Lung (tissue), 12 donors: ENCODE measurements around the gene NDUFAF8. TPM values are rescaled to one million over a fixed set of nuclear protein-coding genes. Genes with fewer than 3 reads are reported as not detected.

Experiments used
- ATAC-seq: fragments of 200-7000 bp; cut with Tn5 transposase; one replicate; pipeline ENCODE4 v1.9.1; 2020; ENCODE audit warnings: moderate number of reproducible peaks; ENCODE audit not compliant: insufficient read depth, low FRiP score
- DNase-seq, 3 donors: peaks; one replicate each; pipeline ENCODE4 v3.0.0-alpha.2; 2013 to 2017
- H3K27ac ChIP-seq, 2 donors: one replicate each; pipeline ENCODE4 v1.5.1; 2013; ENCODE audit warnings: mild to moderate bottlenecking in 2 of 2, moderate library complexity in 2 of 2, control low read depth in 1 of 2, inconsistent platforms in 1 of 2, low read depth in 1 of 2, low read length in 1 of 2
- H3K27me3 ChIP-seq, 3 donors: one replicate each; pipeline ENCODE4 v1.5.1; 2013; ENCODE audit warnings: low read length in 2 of 3; ENCODE audit not compliant: control insufficient read depth in 3 of 3, insufficient read depth in 3 of 3
- H3K36me3 ChIP-seq, 4 donors: one replicate each; pipeline ENCODE4 v1.5.1; 2013; ENCODE audit warnings: low read length in 4 of 4, mild to moderate bottlenecking in 1 of 4, moderate library complexity in 1 of 4; ENCODE audit not compliant: control insufficient read depth in 4 of 4, insufficient read depth in 4 of 4
- H3K4me1 ChIP-seq, 5 donors: one replicate each; pipeline ENCODE4 v1.5.1; 2013; ENCODE audit warnings: low read length in 5 of 5, mild to moderate bottlenecking in 2 of 5, moderate library complexity in 1 of 5; ENCODE audit not compliant: control insufficient read depth in 5 of 5, insufficient read depth in 5 of 5
- H3K4me3 ChIP-seq: one replicate; pipeline ENCODE4 v1.5.1; 2013; ENCODE audit warnings: mild to moderate bottlenecking, control low read depth, moderate library complexity
- H3K9ac ChIP-seq, 2 donors: one replicate each; pipeline ENCODE4 v1.5.1; 2013; ENCODE audit warnings: low read length in 2 of 2, control low read depth in 1 of 2; ENCODE audit not compliant: insufficient read depth in 1 of 2
- H3K9me3 ChIP-seq, 4 donors: one replicate each; pipeline ENCODE4 v1.5.1; 2013; ENCODE audit warnings: low read length in 3 of 4, mild to moderate bottlenecking in 1 of 4, moderate library complexity in 1 of 4; ENCODE audit not compliant: control insufficient read depth in 4 of 4, insufficient read depth in 3 of 4
- WGBS, 2 donors: extraction: QIAGEN DNeasy Blood & Tissue Kit; methylation state at CpG; one replicate each; pipeline ENCODE4 v1.1.7; 2013; 5-methylcytosine and 5-hydroxymethylcytosine counted together
- polyA plus RNA-seq, 2 donors: library from polyadenylated mRNA; stranded (reverse); fragments of 200-250 nt; gene quantifications; one replicate each; pipeline ENCODE4 v1.2.1, GENCODE V29; 2013
- total RNA-seq, 2 donors: library from RNA; depleted of rRNA in 1 of 2; stranded (reverse); fragments of >200 nt in 1 of 2; gene quantifications; one replicate each; pipeline ENCODE4 v1.2.1, GENCODE V29; 2014 to 2021
- TF ChIP-seq, protein P1 (sequence below): IDR thresholded peaks from 2 replicates; pipeline ENCODE4 v1.5.1; 2012; ENCODE audit warnings: mild to moderate bottlenecking; ENCODE audit errors: control extremely low read depth, extremely low read depth
- donor health status: control.
- donor health status: control.
- donor health status: Bipolar disorder and iron deficiency.
- donor health status: healthy.
- donor health status: DM: yes; HTN: yes; CAD: no.

Gene NDUFAF8
- total and polyA plus RNA-seq, 4 donors, result 12.7 to 51.1 (median 29.9) TPM

DNA sequence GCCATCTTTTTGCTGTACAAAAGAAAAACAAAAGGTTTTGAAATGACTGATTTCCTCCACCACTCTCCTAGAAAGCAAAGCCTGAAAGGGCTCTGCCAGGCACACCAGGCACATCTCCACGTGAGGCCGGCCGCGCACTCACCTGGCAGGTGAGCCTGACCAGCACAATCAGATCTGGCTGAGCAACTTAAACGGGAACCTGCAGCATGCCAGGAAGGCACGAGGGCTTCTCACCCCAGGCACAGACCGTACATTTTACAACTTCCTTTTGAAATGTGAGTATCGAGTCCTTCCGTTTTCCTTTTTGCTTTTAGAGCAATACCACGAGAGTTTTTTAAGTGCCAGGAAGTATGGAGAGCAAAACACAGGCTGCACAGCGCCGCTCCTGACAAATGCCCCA is 33.5 kb downstream of the NDUFAF8 start:
- Histone ChIP-seq H3K27ac (peak overlapping the region in 1 of 2 donors; percentile 9), H3K9ac (no peak overlapping the region), H3K4me3 (no peak overlapping the region), H3K27me3 (no peaks in the 10 kb centered on the region), H3K4me1 (peaks cover 0 to 11% (median 6%) of the 10 kb centered on the region in 5 donors), H3K36me3 (peaks cover 12 to 60% (median 23%) of the 10 kb centered on the region in 4 donors), H3K9me3 (no peaks in the 10 kb centered on the region)
- TF ChIP-seq, protein P1, sequence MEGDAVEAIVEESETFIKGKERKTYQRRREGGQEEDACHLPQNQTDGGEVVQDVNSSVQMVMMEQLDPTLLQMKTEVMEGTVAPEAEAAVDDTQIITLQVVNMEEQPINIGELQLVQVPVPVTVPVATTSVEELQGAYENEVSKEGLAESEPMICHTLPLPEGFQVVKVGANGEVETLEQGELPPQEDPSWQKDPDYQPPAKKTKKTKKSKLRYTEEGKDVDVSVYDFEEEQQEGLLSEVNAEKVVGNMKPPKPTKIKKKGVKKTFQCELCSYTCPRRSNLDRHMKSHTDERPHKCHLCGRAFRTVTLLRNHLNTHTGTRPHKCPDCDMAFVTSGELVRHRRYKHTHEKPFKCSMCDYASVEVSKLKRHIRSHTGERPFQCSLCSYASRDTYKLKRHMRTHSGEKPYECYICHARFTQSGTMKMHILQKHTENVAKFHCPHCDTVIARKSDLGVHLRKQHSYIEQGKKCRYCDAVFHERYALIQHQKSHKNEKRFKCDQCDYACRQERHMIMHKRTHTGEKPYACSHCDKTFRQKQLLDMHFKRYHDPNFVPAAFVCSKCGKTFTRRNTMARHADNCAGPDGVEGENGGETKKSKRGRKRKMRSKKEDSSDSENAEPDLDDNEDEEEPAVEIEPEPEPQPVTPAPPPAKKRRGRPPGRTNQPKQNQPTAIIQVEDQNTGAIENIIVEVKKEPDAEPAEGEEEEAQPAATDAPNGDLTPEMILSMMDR, result no peak
- WGBS, 2 donors, result 30 to 71% methylated on average over 12 of the region's 12 CpGs
- no peak for DNase-seq
- no peak for ATAC-seq

DNA sequence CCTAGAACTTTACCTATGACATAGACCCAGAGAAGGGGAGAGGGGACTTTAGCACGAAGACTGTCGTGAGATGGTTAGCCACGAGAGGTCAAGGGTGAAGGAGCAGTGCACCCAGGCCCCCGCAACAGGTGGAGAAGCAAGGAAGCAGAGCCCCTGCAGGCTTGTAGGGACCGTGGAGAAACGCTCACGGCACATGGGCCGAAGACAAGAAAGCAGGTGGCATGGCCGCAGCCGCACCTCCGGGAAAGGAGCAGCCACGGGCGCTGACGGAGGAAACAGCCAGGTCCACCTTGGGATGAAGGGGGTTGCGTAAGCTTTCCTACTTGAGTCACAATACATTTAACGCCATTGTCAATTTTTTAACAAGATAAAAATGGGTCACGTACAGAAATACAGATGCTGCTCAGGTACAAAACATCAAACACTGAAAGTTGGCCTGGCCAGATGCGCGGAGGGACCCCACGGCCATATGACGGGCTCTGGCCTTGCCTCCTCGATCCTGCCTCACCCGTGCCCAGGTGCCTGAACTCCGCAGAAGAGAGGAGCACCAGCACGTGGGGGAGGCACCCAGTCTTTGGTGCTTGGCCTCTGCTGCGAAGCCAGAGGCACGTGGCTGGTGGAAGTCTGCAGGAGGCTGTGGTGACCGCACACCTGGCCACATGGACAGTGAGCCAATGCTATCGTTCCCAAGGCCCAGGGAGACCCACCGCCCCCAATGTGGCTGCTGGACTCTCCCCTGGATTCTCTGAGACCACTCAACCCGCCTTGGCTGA is 34.8 kb downstream of the NDUFAF8 start:
- no peak for DNase-seq
- Histone ChIP-seq H3K4me3 (no peak overlapping the region), H3K9me3 (no peaks in the 10 kb centered on the region), H3K27me3 (no peaks in the 10 kb centered on the region), H3K36me3 (peaks cover 12 to 59% (median 16%) of the 10 kb centered on the region in 4 donors), H3K9ac (no peak overlapping the region), H3K4me1 (peaks cover 0 to 14% (median 6%) of the 10 kb centered on the region in 5 donors), H3K27ac (no peak overlapping the region)
- ATAC-seq, result no peak
- TF ChIP-seq, protein P1, result no peak
- 90 to 95% methylated on average over 31 of the region's 31 CpGs for WGBS, 2 donors

DNA sequence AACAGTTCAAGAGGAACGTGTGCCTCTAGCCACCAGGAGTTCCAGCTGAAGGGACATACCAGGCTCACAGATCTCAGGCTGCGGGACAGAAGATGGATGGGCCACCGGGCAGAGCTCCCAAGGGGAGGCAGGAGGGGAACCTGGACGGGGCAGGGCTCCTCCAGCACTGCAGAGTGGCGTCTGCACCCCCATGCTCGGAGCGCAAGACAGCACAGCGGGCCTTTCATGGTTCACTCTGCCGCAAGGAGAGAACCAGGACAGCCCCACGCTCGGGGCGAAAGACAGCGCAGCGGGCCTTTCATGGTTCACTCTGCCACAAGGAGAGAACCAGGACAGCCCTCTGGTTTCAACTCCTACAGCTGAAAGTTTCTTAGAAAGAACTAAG is 35.3 kb downstream of the NDUFAF8 start:
- peaks cover 0 to 14% (median 6%) of the 10 kb centered on the region in 5 donors for H3K4me1 ChIP-seq
- no peak overlapping the region for H3K4me3 ChIP-seq
- DNase-seq, result no peak
- no peak overlapping the region for H3K27ac ChIP-seq
- H3K9me3 ChIP-seq, result no peaks in the 10 kb centered on the region
- no peak overlapping the region for H3K9ac ChIP-seq
- 96 to 99% methylated on average over 14 of the region's 14 CpGs for WGBS, 2 donors
- ATAC-seq, result no peak
- TF ChIP-seq, protein P1, result no peak
- H3K27me3 ChIP-seq, result no peaks in the 10 kb centered on the region
- peaks cover 11 to 62% (median 15%) of the 10 kb centered on the region in 4 donors for H3K36me3 ChIP-seq

DNA sequence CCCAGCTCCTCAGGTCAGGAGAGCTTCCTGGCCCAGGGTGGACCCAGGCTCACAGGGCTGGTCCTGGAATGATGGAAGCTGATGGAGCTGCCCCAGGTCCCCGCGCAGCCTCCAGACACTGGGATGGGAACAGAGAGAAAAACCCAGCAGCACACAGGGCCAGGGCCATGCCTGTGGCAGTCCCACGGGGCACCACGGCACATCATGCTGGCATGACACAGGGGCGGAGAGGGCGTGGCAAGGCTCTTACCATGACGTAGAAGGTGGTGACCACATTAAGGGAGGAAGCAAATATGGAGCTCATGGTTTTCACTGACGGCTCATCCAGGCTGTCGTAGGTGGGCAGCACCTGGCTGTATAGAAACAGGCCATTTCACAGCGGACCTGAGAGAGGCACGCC is 37.7 kb downstream of the NDUFAF8 start:
- WGBS, 2 donors, result 70 to 83% methylated on average over 11 of the region's 11 CpGs
- ATAC-seq, result no peak
- Histone ChIP-seq H3K4me1 (peaks cover 0 to 14% (median 6%) of the 10 kb centered on the region in 5 donors), H3K27ac (peak overlapping the region in 1 of 2 donors; percentile 5), H3K4me3 (no peak overlapping the region), H3K27me3 (no peaks in the 10 kb centered on the region), H3K36me3 (peaks cover 8 to 62% (median 15%) of the 10 kb centered on the region in 4 donors), H3K9ac (no peak overlapping the region), H3K9me3 (no peaks in the 10 kb centered on the region)
- DNase-seq, result no peak
- TF ChIP-seq, protein P1, result no peak
